Measurements from ENCODE around the gene YBEY. TPM values are rescaled to one million over a fixed set of nuclear protein-coding genes. Genes with fewer than 3 reads are reported as not detected.
A peak's percentile ranks its signal among the peaks of the same experiment; 100 is the strongest.
"Not testable (repeated sequence)": the region's sequence is repeated elsewhere in the genome, so short reads cannot be mapped to it uniquely, and the experiment has no call there.

Gene YBEY
- polyA plus RNA-seq, 5 donors = 14.5 to 23.4 (median 21.3) TPM

DNA sequence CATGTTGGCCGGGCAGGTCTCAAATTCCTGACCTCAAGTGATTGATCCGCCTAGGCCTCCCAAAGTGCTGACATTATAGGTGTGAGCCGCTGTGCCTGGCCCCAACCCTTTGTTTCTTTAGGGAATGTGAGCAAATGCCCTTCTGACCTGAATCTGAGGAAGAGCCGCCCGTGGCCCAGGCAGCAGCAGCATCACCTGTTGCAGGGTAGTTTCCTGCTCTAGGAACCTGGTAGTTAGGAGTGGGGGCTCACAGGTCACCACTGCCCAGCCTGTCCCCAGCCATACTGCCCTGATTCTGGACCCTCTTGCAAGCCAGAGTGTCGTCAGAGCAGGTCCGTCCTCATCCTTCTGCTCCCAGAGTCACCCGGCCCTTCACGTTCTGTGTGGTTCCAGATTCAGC, 13.0 kb downstream of the YBEY start:
- no peak for DNase-seq

DNA sequence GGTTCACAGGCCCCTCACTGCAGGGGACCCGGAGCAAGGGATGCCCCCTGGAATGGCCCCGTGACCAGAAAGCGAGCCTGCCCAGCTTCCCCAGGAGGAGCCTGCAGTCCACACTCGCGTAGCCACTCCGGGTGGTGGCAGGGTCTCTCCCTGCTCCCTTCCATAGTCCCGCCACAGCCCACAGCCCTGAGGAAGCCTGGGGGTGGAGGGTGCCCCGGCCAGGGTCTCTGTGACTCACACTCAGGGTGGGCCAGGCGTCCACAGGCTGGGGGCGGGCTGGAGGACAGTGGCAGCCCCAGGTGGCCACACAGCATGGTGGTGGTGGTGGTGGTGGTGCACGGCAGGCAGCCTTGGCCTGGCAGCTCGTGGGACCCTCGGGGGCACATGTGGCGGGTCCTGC, 15.6 kb downstream of the YBEY start:
- DNase-seq = no peak

GRCh38 chr21:46304437-46304836, 18.3 kb downstream of the YBEY start:
- no peak for DNase-seq

DNA sequence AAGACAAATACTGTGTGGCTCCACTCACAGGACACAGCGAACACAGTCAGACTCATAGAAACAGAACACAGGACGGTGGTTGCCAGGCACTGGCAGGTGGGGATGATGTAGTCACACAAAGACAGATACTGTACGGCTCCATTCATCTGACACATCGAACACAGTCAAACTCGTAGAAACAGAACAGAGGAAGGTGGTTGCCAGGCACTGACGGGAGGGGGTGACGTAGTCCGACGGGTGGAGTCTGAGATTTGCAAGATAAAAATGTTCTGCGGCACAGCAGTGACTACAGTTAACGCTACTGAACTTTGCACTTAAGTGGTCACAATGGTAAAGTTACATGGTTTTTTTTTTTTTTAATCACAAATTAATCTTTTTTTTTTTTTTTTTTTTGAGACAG, 18.8 kb downstream of the YBEY start:
- DNase-seq = no peak

GRCh38 chr21:46307625-46308024, 21.5 kb downstream of the YBEY start:
- no peak for DNase-seq

GRCh38 chr21:46308431-46308830, 22.3 kb downstream of the YBEY start:
- DNase-seq = no peak

GRCh38 chr21:46310260-46310659, 24.1 kb downstream of the YBEY start:
- DNase-seq = not testable (repeated sequence)

- no peak for DNase-seq
These were observed 25.4 kb downstream of the YBEY start for GRCh38 chr21:46311568-46311967.

DNA sequence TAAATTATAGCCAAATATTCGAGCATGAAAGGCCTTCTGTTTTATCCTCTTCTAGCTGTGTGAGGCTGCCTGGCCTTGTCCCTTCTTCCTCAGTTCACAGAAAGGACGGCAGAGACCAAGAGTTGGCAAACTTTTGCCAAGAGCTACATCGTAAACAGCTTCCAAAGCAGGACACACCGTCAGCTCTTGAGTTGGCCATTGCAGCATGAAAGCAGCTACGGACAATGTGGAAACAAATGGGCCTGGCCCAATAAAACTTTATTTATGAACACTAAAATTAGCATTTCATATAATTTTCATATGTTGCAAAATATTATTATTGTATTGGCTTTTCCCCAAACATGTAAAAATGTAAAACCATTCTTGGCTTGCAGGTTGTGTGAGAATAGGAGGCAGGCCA, 26.8 kb downstream of the YBEY start:
- no peak for DNase-seq

GRCh38 chr21:46314441-46315020, 28.4 kb downstream of the YBEY start:
- no peak for DNase-seq

GRCh38 chr21:46316708-46317324, 30.7 kb downstream of the YBEY start:
- DNase-seq = no peak

GRCh38 chr21:46317710-46318463, 31.7 kb downstream of the YBEY start:
- no peak for DNase-seq

DNA sequence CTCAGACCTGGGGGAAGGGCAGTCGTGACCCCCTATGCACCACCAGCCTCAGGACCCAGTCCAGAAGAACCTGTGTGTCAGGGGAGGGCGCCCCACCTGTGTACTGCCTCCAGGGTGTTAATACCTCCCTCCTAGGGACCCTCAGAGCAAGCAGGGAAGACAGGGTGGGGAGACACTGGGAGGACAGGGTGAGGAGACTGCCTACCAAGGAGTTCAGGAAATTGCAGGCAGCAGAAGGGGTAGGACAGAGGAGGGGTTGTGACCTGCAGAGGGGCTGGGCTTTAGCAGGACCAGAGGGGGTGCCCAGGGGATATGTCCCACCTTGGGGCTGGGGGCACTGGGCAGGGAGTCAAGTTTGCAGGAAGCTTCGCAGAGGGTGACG, 32.3 kb downstream of the YBEY start:
- no peak for DNase-seq

DNA sequence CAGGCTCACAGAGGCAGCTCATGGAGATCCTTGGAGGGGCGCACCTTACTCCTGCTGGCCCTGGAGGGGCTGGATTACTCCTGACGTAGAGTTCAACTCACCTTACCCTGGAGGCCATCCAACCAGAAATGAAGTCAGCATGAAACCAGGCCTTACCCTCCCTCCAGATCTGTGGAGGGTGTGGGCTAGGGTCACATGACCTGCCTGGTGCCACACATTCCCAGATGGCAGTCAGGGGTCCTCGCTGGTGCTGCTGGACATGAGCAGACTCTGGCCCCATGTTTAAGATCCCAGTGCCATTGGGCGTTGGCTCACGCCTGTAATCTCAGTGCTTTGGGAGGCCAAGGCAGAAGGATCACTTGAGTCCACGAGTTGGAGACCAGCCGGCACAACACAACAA, 33.0 kb downstream of the YBEY start:
- DNase-seq = no peak

GRCh38 chr21:46320331-46320801, 34.2 kb downstream of the YBEY start:
- no peak for DNase-seq

DNA sequence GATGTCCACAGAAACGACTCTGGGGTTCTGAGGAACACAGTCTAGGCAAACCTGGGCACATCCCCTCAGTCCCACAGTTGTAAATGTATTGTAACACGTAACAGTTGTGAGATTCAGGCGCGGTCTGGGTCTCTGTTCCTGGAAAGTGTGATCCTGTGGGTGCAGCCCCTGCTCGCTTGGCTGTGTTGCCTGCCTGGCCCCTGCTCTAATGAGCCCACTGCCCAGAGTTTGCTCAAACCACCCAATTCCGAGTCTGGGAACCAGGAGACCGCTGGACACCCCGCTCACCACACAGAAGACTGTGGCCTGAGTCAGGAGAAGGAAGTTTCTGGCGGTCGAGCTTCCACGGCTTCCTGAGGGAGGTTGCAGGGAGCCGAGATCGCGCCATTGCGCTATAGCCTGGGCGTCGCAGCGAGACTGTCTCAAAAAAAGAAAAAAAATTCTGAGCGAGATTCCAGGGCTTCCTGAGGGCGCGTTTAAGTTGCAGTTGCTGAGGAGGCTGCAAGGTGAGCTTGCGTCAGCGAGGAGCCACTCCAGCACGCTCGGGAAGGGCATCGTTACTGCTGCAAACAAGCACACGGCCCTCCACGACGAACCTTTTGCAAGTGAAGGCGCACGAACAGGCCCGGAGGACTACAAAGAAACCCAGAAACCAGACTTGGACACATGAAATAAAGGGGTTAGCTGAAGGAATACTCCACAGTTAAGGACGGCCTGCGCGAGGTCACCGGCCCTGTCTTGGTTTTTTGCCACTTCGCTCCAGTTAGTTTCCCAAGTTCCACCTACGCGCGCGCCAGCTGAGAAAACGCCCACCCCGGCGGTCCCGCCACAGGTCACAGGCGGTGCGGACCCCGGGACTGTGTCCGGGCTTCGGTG, 36.4 kb downstream of the YBEY start:
- DNase-seq = no peak

DNA sequence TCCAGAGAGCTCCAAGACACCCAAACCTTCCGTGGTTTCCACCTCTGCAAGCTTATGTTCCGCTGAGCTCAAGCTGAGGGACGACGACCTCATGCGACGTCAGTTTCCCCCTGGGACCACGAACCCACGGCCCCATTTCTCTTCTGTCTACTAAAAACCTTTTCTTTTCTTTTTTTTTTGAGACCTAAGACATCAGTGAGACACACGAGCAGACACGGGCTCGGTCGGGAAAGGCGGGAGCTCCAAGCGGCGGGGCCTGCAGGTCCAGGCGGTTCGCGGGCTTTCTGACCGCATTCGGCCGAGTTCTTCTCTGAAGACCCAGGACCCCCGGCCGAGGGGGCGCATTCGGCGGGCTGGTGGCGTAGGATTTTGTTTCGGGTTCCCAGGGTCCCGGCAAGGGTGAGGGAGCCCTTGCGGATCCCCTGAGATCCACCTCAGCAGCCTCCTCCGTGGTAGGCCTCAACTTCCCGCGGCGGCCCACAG, 37.1 kb downstream of the YBEY start:
- DNase-seq = no peak

DNA sequence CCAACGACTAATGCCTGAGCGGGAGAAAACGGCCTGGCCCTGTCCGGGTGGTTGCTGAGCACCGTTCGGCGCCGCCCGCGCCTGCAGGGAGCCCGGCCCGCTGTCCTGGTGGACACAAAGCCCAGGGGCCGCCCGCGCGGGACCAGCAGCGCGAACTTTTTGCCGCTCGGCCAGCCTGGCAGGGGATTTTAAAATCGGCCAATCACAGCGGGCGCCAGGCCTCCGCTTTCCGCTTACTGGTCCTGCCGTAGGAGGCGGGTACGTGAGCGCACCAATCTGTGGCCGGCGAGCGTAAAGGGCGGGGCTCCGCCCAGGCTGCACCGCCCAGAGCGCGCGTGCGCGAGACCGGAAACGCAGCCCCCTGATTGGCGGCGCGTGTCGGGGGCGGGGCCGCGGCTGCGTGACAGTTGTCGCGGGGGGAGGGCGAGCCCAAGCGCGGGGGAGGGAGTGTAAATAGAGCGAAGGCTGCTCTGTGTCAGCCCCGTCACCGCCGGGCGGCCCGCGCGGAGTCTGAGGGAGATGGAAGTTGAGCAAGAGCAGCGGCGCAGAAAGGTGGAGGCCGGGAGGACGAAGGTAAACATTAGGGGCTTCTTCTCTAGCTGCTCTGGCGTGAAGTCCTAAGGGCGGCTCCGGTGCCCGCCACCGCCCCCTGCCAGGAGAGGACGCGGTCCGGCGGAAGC, 37.7 kb downstream of the YBEY start, which contains the start of the genes C21orf58 and PCNT:
Gene C21orf58, minus strand, starts transcription at position 161 of the 680 bp plus-strand sequence. CDS start 1,132 bp downstream, outside the sequence.
Gene PCNT, plus strand, starts transcription at position 447 of the 680 bp plus-strand sequence. Its CDS starts 73 bp downstream, at position 520.
- peak; percentile 98 for DNase-seq

DNA sequence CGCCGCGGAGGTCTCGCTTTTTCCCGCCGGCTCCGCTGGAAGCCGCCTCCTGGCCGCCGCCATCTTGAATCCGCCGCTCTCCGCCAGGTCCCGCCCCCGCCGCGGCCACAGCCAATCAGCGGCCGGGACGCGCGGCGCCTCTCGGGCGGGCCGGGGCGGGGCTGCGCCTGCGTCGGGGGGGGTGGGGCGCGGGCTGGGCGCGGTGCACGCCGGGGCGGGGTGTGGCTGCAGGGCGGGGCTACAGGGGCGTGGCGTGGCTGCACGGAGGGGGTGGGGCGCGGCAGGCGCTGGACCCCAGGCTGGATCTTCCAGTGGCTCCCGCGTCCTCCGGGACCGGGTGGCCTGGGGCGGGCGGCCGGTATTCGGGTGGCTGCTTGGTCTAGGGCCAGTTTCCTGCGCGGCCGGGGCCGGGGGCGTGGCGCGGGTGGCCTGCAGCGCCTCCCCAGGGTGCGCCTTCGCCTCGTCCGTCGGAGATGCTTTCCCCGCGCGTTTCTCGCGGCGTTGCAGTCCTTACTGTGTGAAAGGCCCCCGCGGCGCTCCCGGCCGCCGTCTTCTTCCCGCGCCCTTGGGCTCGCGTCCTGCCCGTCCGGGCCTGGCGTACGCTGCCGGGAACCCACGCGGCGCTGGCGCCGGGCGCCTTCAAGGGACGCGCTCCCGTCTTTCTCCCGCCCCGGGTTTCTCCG, 38.4 kb downstream of the YBEY start:
- peak; percentile 87 to 88 for DNase-seq
